ENCODE data around the gene KCNH3.

DNA sequence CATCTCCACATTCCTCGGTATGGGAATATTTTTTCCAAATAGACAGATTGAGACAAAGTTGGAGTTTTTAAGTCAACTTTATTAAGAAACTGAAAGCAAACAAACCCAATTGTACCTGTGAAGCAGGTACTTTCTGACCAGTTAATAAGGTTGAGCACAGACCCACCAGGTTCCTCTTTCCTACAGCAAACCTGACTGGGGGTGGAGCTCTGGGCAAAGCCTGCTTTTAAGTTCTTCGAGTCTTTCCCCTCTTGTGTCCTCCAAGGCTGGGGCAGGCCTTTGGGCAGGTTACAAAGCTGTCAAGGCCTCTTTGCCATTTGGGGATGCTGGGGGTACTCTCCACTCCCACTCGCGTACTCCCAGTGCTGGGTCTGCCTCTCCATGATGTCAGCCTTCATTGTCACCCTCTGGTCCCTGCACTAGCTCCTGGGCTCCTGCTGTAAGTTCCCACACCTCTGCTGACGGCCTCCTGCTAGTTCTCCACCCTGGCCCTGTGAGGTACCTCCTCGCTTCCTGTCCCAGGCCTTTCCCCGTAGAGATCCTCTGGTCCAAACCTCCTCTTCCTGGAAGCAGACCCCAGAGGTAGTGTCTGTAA, 3.2 kb downstream of the KCNH3 start:
- TF ChIP-seq, protein P1, sequence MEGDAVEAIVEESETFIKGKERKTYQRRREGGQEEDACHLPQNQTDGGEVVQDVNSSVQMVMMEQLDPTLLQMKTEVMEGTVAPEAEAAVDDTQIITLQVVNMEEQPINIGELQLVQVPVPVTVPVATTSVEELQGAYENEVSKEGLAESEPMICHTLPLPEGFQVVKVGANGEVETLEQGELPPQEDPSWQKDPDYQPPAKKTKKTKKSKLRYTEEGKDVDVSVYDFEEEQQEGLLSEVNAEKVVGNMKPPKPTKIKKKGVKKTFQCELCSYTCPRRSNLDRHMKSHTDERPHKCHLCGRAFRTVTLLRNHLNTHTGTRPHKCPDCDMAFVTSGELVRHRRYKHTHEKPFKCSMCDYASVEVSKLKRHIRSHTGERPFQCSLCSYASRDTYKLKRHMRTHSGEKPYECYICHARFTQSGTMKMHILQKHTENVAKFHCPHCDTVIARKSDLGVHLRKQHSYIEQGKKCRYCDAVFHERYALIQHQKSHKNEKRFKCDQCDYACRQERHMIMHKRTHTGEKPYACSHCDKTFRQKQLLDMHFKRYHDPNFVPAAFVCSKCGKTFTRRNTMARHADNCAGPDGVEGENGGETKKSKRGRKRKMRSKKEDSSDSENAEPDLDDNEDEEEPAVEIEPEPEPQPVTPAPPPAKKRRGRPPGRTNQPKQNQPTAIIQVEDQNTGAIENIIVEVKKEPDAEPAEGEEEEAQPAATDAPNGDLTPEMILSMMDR (IDR thresholded peaks at IDR 0.05; ENCODE audit: low read length), result no peak
- TF ChIP-seq EZH2 (optimal IDR thresholded peaks at IDR 0.05; ENCODE audit: low read depth, low read length) (no peak), EZH2phosphoT487 (IDR thresholded peaks at IDR 0.05; ENCODE audit: low read length) (no peak)
